NCI-H1694 treated with DMSO at 0.1 percent for 48 hours (cell line): ENCODE results near the gene TPCN2.

Source experiments
- DNase-seq: peaks from one replicate; lab custom pipeline; 2025; lab: John Stamatoyannopoulos, UW

The TPCN2 gene

GRCh38 chr11:69113646-69114340 is 65.1 kb downstream of the TPCN2 start:
- DNase-seq = no peak

GRCh38 chr11:69114362-69114761 is 65.6 kb downstream of the TPCN2 start:
- DNase-seq = no peak

GRCh38 chr11:69114811-69115523 is 66.2 kb downstream of the TPCN2 start:
- no peak for DNase-seq

GRCh38 chr11:69115586-69116560 is 67.1 kb downstream of the TPCN2 start:
- no peak for DNase-seq

- no peak for DNase-seq
These were observed 67.9 kb downstream of the TPCN2 start for GRCh38 chr11:69116671-69117070.

GRCh38 chr11:69119190-69119589 is 70.5 kb downstream of the TPCN2 start:
- DNase-seq = no peak

- DNase-seq = no peak
These were observed 71.6 kb downstream of the TPCN2 start for GRCh38 chr11:69120096-69120875.

GRCh38 chr11:69121021-69121420 is 72.3 kb downstream of the TPCN2 start:
- DNase-seq = no peak

GRCh38 chr11:69121621-69122325 is 73.0 kb downstream of the TPCN2 start:
- no peak for DNase-seq

- no peak for DNase-seq
These were observed 73.5 kb downstream of the TPCN2 start for GRCh38 chr11:69122326-69122629.

GRCh38 chr11:69122630-69123431 is 74.1 kb downstream of the TPCN2 start:
- DNase-seq = no peak

GRCh38 chr11:69123593-69124545 is 75.1 kb downstream of the TPCN2 start:
- DNase-seq = no peak

GRCh38 chr11:69125861-69126260 is 77.1 kb downstream of the TPCN2 start:
- no peak for DNase-seq

GRCh38 chr11:69126286-69126685 is 77.6 kb downstream of the TPCN2 start:
- DNase-seq = no peak

GRCh38 chr11:69127081-69127850 is 78.5 kb downstream of the TPCN2 start:
- no peak for DNase-seq

- no peak for DNase-seq
These were observed 79.2 kb downstream of the TPCN2 start for GRCh38 chr11:69127884-69128283.

GRCh38 chr11:69129053-69129452 is 80.3 kb downstream of the TPCN2 start:
- DNase-seq = no peak

GRCh38 chr11:69129647-69130046 is 80.9 kb downstream of the TPCN2 start:
- DNase-seq = no peak
